AML-193 (cell line): Measurements from ENCODE around the gene URI1.
"Not testable (repeated sequence)": the region's sequence is repeated elsewhere in the genome, so short reads cannot be mapped to it uniquely, and the experiment has no call there.

Experiments
- DNase-seq, 2 experiments: peaks; one replicate each; lab custom pipeline; 2025; lab: John Stamatoyannopoulos, UW

URI1 gene

DNA sequence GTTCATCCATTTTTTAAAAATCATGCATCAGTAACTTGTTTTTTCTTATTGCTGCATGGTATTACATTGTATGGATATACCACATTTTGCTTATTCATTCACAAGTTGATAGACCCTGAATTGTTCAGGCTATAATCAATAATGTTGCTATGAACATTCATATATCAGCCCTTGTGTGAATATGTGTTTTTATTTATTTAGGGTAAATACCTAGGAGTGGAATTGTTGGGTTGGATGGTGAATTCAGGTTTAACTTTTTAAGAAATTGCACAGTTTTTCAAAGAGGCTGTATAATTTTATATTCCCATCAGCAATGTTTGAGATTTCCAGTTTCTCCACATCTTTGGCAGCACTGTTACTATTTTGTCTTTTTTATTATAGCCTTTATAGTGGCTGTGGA is 82.1 kb downstream of the URI1 start:
- no peak for DNase-seq

DNA sequence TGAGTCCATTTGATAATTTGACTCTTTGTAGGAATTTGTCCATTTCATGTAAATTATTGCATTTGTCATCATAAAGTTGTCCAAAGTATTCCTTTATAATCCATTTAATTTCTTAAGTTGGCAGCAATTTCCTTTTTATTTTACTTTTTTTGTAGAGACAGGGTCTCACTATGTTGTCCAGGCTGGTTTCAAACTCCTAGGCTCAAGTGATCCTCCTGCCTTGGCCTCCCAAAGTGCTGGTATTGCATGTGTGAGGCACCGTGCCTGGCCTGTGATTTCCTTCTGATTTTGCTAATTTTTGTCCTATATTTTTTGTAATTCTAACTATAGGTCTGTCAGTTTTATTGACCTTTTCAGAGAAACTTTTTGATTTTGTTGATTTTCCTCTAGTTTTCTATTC is 84.9 kb downstream of the URI1 start:
- no peak for DNase-seq

GRCh38 chr19:30028118-30028991 is 86.3 kb downstream of the URI1 start:
- DNase-seq = no peak

GRCh38 chr19:30028992-30029343 is 86.9 kb downstream of the URI1 start:
- DNase-seq = no peak

DNA sequence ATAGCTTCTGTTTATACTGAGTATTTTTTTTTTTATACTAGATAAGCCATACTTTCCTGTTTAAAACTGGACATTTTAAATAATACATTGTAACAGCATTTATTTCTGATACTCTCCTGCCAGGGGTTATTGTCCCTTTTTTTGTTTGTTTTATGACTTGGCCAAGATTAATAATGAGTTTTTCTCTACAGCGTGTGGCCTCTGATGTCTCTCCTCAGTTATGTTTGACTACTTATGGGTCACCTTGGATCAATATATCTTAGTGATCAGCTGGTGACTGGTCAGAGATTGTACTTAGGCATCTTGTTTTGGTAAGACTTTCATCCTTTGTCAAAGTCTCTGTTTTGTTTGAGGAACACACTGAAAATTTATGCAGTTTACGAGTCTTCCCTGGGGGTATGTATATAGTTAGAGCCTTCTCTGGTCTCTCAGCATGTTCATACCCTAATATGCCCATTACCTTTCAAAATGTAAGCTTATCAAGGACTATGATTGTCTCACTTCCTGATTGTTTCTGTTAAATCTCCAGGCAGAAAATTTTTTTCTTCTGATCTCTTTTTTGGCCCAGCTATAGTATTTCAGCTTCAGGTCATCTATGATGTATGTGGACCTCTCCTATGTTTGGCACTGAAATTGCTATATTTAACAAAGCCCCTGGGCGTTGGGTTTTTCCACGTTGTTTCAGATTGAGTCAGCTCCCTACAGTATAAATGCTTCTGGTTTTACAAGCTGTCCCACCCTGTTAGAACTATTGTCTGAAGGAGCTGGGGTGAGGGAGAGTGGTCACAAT is 87.9 kb downstream of the URI1 start:
- DNase-seq = no peak

GRCh38 chr19:30034321-30034720 is 92.3 kb downstream of the URI1 start:
- DNase-seq = no peak

GRCh38 chr19:30036154-30037129 is 94.4 kb downstream of the URI1 start:
- no peak for DNase-seq

DNA sequence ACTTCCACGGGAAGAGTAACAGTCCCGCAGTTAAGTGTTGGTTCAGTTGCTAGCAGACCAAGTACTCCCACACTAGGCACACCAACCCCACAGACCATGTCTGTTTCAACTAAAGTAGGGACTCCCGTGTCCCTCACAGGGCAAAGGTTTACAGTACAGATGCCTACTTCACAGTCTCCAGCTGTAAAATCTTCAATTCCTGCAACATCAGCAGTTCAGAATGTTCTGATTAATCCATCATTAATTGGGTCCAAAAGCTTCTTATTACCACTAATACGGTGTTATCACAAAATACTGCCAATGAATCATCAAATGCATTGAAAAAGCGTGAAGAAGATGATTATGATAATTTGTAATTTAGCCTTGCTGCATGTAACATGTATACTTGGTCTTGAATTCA is 95.8 kb downstream of the URI1 start:
- no peak for DNase-seq

DNA sequence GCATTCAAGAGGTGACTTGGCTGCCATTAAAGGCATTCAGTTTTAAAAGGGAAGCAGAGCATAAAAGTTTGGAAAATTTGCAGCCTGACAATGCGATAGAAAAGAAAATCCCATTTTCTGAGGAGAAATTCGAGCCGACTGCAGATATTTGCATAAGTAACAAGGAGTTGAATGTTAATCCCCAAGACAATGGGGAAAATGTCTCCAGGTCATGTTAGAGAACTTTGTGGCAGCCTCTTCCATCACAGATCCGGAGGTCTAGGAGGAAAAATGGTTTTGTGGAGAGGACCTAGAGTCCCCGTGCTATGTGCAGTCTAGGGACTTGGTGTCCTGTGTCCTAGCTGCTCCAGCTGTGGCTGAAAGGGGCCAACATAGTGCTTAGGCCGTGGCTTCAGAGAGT is 99.9 kb downstream of the URI1 start:
- not testable (repeated sequence) for DNase-seq

DNA sequence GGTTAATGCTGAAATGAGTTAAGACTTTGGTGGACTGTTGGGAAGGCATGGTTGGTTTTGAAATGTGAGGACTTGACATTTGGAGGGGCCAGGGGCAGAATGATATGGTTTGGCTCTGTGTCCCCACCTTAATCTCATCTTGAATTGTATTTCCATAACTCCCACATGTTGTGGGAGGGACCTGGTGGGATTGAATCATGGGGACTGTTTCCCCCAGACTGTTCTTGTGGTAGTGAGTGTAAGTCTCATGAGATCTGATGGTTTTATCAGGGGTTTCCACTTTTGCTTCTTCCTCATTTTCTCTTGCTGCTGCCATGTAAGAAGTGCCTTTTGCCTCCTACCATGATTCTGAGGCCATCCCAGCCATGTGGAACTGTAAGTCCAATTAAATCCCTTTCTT is 101.0 kb downstream of the URI1 start:
- not testable (repeated sequence) for DNase-seq

DNA sequence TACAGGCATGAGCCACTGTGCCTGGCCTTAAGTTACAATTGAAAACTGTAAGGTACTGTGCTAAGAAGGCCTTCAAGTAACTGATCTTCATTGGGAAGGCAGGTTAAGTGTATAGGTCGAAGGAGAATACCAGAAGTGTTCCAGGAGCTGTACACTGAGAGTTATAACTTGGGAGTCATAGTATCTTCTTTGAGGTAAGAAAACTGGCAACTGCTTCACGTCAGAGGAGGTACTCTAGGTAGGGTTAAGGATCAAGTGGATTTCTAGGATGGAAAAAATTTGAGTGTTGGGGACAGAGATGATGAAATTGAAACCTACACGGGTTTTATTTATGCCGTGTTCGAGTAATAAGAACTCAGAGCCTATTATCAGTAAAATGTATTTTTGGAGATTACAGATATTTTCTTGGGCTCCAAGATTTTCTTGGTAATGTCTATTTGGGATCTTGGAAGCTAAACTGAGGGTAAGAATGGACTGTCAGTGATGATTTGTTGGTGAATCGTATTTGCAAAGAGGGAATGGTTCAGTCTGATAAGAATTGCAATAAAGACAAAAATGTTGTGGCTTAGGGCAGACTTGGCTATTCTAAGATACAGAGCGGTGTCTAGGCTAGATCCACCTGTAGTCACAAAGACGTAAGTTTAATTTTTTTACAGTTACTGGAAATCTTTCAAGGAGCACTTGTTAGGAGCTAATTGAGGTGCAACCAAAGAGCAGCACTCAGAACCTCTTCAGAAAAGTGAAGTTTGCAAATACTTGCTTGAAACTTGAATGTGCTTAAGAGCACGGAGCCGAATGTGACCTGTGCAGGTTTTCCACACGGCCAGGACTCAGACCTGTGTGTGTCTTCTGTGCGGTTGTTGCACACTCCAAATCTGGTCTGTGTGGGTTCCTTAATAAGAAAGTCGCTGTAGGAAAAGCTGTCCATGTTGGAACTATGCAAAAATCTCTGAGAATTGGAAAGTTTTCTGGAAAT is 102.5 kb downstream of the URI1 start:
- DNase-seq = no peak

DNA sequence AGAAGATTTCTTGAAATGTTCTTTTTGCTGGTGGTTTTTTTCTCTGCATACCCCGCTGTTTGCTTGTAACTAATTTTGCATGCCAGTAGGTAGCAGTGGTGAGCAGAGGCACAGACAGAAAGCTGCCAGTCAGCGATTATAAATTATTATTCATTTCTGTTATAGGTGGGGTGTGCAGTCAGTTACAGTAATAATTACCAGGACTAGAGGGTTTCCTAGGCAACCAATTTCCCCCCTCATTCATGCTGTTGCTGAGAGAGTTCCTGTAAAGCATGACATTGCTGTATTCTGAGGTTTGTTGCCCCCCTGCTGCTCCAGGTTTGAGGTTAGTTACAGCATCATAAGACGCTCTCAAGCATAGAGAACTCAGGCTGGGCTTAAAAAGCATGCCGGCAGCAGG is 104.5 kb downstream of the URI1 start:
- DNase-seq = no peak

DNA sequence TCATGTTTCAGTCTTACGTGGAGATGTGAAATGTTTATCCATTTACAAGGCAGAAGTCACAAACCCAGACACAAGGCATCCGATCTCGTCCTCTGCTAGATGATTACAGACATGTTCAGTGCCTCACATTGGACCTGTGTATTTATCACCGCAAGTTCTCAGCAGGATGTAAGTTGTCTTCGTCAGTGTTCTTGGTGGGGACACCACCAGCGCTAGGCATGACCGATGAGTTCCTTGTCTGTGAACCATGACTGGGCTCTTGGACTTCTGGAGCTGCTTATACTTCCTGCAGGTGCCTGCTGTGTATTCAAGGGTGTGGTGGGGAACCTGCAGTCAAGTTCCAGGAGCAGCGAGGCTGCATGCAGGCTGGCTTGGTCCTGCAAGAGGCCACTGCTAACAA is 105.4 kb downstream of the URI1 start:
- DNase-seq = no peak

DNA sequence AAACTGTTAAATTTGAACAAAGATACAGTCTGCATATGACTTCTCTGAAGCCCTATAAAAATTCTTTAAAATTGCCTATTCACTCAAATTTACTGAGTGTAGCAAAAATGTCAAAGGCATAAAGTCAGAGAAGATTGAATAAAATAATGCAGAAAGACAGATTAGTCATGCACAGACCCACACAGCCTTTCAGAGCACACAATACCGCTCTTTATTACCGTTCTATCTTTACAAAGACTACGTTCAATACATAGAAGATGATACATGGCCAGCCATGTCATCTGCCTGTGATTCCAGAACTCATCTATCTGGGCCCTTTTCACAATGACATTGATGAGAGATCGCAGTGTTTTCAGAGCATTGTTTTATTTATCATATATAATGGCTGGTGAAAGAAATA is 107.2 kb downstream of the URI1 start:
- no peak for DNase-seq

GRCh38 chr19:30049846-30050667 is 108.0 kb downstream of the URI1 start:
- DNase-seq = no peak

DNA sequence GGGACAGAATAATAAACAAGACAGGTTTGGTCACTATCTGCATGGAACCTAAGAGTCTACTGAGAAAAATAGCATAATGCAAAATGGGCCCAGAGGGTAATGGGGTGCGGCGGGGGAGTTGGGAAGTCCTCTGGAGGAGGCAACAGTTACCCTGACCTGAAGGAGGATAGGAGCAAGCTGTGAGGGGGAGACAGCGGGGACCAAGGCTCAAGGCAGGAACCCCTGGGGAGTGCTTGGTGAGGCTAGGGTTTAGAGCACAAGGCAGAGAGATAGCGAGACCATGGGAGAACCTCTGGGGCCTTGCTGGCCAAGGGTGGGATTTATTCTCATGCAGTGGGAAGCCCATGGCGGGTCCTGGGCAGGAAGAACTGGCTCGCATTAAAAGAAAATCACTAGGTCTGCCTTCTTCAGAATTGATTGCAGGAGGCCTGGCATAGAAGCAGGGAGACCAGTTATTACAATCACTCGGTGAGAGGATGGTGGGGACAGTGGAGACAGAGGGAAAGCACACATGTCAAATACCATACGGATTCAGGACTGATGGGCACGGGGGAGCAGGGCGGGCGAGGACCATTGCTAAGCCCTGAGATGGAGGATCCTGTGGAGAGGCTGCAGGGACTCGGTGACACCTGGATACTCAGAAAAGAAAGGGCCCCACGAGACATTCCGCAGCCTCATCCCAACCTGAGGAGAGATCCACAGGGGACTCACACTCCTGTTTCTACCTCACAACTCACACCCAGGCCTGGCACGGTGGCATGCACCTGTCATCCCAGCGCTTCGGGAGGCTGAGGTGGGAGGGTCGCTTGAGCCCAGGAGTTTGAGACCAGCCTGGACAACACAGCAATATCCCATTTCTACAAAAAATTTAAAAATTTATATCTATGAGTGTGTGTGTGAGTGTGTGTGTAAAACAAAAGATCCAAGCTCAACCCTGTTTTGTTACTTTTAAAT is 110.4 kb downstream of the URI1 start:
- DNase-seq = no peak

DNA sequence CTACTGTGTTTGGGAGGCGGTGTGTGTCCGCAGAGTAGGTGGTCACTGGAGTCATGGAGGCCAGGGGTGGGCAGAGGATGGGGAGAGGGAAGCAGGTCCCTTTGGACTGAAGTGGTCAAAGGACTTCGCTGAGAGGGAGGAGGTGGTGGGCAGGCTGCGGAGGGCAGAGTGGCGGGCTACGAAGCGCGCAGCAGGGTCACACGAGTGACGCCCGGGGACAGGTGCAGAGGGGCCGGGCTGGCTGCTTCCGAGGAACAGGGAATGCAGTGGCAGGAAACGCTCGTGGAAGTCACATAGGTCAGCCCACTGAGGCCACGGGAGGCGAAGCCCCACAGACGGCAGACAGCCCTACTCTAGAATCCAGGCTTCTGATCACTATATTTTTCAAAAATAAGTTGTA is 111.5 kb downstream of the URI1 start:
- no peak for DNase-seq

GRCh38 chr19:30054210-30054609 is 112.2 kb downstream of the URI1 start:
- no peak for DNase-seq

DNA sequence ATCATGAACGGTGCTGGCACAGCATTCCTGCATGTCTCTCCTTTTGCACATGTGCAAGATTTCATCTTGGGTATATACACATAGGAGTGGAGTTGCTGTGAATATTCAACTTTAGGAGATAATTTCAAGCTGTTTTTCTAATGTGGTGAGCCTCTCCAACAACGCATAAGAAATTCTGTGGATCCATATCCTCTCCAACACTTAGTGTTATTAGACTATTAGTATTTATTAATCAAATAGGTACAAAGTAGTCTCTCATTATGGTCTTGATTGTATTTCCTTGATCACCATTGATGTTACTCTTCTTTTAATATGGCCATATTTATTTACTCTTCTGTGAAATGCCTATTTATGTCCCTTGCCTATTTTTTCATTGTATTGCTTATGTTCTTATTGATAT is 114.5 kb downstream of the URI1 start:
- DNase-seq = no peak
